ENCODE data around the gene SEZ6L.

The SEZ6L gene

GRCh38 chr22:26385164-26385563 is 215.9 kb downstream of the SEZ6L start:
- no peak overlapping the region for H3K27ac ChIP-seq (replicated peaks)
- peaks cover 2% of the 10 kb centered on the region for H3K27me3 ChIP-seq (ENCODE audit: insufficient read depth, poor library complexity, severe bottlenecking)
- TF ChIP-seq SPI1 (IDR thresholded peaks at IDR 0.05; ENCODE audit: borderline replicate concordance, low read depth) (no peak), CTCF (IDR thresholded peaks at IDR 0.05; ENCODE audit: insufficient read depth, low read length) (no peak), GABPA (IDR thresholded peaks at IDR 0.05; ENCODE audit: low read depth) (no peak), POLR2AphosphoS5 (IDR thresholded peaks at IDR 0.05; ENCODE audit: low read depth) (no peak), REST (IDR thresholded peaks at IDR 0.05; ENCODE audit: insufficient replicate concordance, low read depth) (no peak)
- DNase-seq (ENCODE audit: low read depth in 1 of 2, low spot score in 1 of 2) = no peak
- no peak overlapping the region for H3K4me3 ChIP-seq (replicated peaks; ENCODE audit: insufficient read depth, low read length)

GRCh38 chr22:26389125-26389524 is 219.9 kb downstream of the SEZ6L start:
- H3K4me3 ChIP-seq (replicated peaks; ENCODE audit: insufficient read depth, low read length) = no peak overlapping the region
- TF ChIP-seq CTCF (IDR thresholded peaks at IDR 0.05; ENCODE audit: insufficient read depth, low read length) (no peak), GABPA (IDR thresholded peaks at IDR 0.05; ENCODE audit: low read depth) (no peak), POLR2AphosphoS5 (IDR thresholded peaks at IDR 0.05; ENCODE audit: low read depth) (no peak)
- H3K27me3 ChIP-seq (ENCODE audit: insufficient read depth, poor library complexity, severe bottlenecking) = peaks cover 2% of the 10 kb centered on the region
- DNase-seq (ENCODE audit: low read depth in 1 of 2, low spot score in 1 of 2) = no peak
- no peak overlapping the region for H3K27ac ChIP-seq (replicated peaks)

DNA sequence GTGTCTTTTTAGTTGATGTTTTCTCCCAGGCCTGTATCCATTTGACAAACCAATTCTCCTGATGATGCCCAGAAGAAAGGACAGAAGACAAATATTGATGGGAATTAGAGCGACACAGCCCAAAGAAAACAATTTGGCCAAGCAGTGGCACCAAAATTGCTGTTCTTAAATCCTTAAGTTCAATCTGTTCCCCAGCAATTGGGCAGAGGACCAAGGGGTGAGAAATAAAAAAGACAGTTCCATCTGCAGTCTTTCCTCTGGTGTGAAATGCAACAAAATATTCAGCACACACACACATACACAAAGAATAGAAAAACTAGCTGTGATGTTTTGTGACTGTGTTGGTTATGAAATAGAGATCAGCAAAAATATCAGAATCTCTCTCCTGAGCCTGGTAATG is 221.8 kb downstream of the SEZ6L start:
- no peak overlapping the region for H3K27ac ChIP-seq (replicated peaks)
- no peak for TF ChIP-seq CTCF (IDR thresholded peaks at IDR 0.05; ENCODE audit: insufficient read depth, low read length)
- no peak for TF ChIP-seq REST (IDR thresholded peaks at IDR 0.05; ENCODE audit: insufficient replicate concordance, low read depth)
- no peak for TF ChIP-seq POLR2AphosphoS5 (IDR thresholded peaks at IDR 0.05; ENCODE audit: low read depth)
- TF ChIP-seq GABPA (IDR thresholded peaks at IDR 0.05; ENCODE audit: low read depth) = no peak
- no peak for TF ChIP-seq SPI1 (IDR thresholded peaks at IDR 0.05; ENCODE audit: borderline replicate concordance, low read depth)
- no peak overlapping the region for H3K4me3 ChIP-seq (replicated peaks; ENCODE audit: insufficient read depth, low read length)
- H3K27me3 ChIP-seq (ENCODE audit: insufficient read depth, poor library complexity, severe bottlenecking) = no peaks in the 10 kb centered on the region
- no peak for DNase-seq (ENCODE audit: low read depth in 1 of 2, low spot score in 1 of 2)

- no peak overlapping the region for H3K27ac ChIP-seq (replicated peaks)
- H3K27me3 ChIP-seq (ENCODE audit: insufficient read depth, poor library complexity, severe bottlenecking) = no peaks in the 10 kb centered on the region
- no peak for DNase-seq (ENCODE audit: low read depth in 1 of 2, low spot score in 1 of 2)
- TF ChIP-seq POLR2AphosphoS5 (IDR thresholded peaks at IDR 0.05; ENCODE audit: low read depth) (no peak), CTCF (IDR thresholded peaks at IDR 0.05; ENCODE audit: insufficient read depth, low read length) (no peak), REST (IDR thresholded peaks at IDR 0.05; ENCODE audit: insufficient replicate concordance, low read depth) (no peak), GABPA (IDR thresholded peaks at IDR 0.05; ENCODE audit: low read depth) (no peak), SPI1 (IDR thresholded peaks at IDR 0.05; ENCODE audit: borderline replicate concordance, low read depth) (no peak)
- no peak overlapping the region for H3K4me3 ChIP-seq (replicated peaks; ENCODE audit: insufficient read depth, low read length)
Measured at GRCh38 chr22:26391623-26392022, 222.4 kb downstream of the SEZ6L start.
